ENCODE measurements around the gene MRPL17.
"Not testable (repeated sequence)": the region's sequence is repeated elsewhere in the genome, so short reads cannot be mapped to it uniquely, and the experiment has no call there.

Gene MRPL17

GRCh38 chr11:6682936-6683861 is at the start of gene MRPL17:
Gene MRPL17 (minus strand): TSS chr11:6683340. CDS start chr11:6683296, 44 bp downstream.
- peak; percentile 99 for DNase-seq (ENCODE audit: low read depth)

- DNase-seq (ENCODE audit: low read depth), result no peak
These were observed 45.0 kb upstream of the MRPL17 start for GRCh38 chr11:6727971-6728760.

- DNase-seq (ENCODE audit: low read depth), result no peak
These were observed 42.3 kb upstream of the MRPL17 start for GRCh38 chr11:6725386-6725896.

GRCh38 chr11:6724013-6724412 is 40.9 kb upstream of the MRPL17 start:
- DNase-seq (ENCODE audit: low read depth), result no peak

GRCh38 chr11:6721343-6721742 is 38.2 kb upstream of the MRPL17 start:
- DNase-seq (ENCODE audit: low read depth), result no peak

GRCh38 chr11:6719576-6719975 is 36.4 kb upstream of the MRPL17 start:
- DNase-seq (ENCODE audit: low read depth), result no peak

GRCh38 chr11:6717426-6717825 is 34.3 kb upstream of the MRPL17 start:
- DNase-seq (ENCODE audit: low read depth), result no peak

GRCh38 chr11:6711552-6711951 is 28.4 kb upstream of the MRPL17 start:
- not testable (repeated sequence) for DNase-seq (ENCODE audit: low read depth)

GRCh38 chr11:6708876-6709275 is 25.7 kb upstream of the MRPL17 start:
- no peak for DNase-seq (ENCODE audit: low read depth)

GRCh38 chr11:6705905-6706535 is 22.9 kb upstream of the MRPL17 start:
- peak; percentile 23 for DNase-seq (ENCODE audit: low read depth)

- DNase-seq (ENCODE audit: low read depth), result peak; percentile 15
These were observed 20.3 kb upstream of the MRPL17 start for GRCh38 chr11:6703247-6704063.

- DNase-seq (ENCODE audit: low read depth), result not testable (repeated sequence)
These were observed 18.8 kb upstream of the MRPL17 start for GRCh38 chr11:6701955-6702354.

- peak; percentile 16 for DNase-seq (ENCODE audit: low read depth)
These were observed 12.2 kb upstream of the MRPL17 start for GRCh38 chr11:6695377-6695776.

GRCh38 chr11:6694229-6694535 is 11.0 kb upstream of the MRPL17 start:
- DNase-seq (ENCODE audit: low read depth), result no peak

- DNase-seq (ENCODE audit: low read depth), result peak; percentile 48
These were observed 10.4 kb upstream of the MRPL17 start for GRCh38 chr11:6693342-6694228.

- no peak for DNase-seq (ENCODE audit: low read depth)
These were observed 9.0 kb upstream of the MRPL17 start for GRCh38 chr11:6692128-6692527.

- not testable (repeated sequence) for DNase-seq (ENCODE audit: low read depth)
These were observed 7.4 kb upstream of the MRPL17 start for GRCh38 chr11:6690431-6691132.

GRCh38 chr11:6687876-6688275 is 4.7 kb upstream of the MRPL17 start:
- no peak for DNase-seq (ENCODE audit: low read depth)

- no peak for DNase-seq (ENCODE audit: low read depth)
These were observed 2.9 kb upstream of the MRPL17 start for GRCh38 chr11:6686006-6686405.

GRCh38 chr11:6684068-6684467 is 928 bp upstream of the MRPL17 start:
- not testable (repeated sequence) for DNase-seq (ENCODE audit: low read depth)
